ENCODE data around the gene CXCL5.

The CXCL5 gene
- long read RNA-seq, result 0 reads

DNA sequence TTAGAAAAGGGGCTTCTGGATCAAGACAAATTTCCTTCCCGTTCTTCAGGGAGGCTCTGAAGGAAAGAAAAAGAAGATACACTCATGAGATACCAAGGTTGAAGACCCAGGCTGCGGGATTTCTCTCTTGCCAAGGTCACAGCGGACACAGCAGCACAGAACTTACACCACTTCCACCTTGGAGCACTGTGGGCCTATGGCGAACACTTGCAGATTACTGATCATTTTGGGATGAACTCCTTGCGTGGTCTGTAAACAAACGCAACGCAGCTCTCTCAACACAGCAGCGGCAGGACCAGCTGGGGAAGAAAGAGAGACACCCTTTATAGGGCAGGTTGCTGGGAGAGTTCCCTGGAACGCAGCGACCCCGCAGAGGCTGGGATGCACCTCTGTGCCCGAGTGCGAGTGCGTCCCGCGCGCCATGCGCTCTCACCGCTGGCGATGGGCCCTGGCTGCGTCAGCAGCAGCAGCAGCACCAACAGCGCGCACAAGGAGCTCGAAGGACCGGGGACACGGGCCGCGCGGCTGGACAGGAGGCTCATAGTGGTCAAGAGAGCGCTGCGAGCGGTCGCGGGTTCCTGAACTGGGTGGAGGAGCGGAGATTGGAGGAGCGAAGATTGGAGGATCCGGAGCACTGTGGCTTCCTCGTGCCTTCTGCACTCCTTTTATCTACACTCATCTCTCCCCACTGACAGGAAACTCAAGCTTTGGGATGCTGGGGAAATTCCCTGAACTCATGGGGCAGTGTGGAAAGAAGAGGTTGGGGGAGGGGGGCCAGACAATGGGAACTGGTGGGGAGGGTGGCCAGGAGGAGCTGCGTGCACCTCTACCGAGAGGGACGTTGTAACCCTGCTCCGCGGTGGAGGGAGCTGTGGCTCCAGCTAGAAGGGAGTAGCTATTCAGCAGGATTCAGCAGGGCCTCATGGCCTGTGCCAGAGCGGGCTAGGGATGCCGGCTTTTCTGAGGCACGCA, at the start of gene CXCL5:
TSS of gene CXCL5 (minus strand) at position 638 of the 972 bp plus-strand sequence. CDS start at position 542, 96 bp downstream.
- no peak for DNase-seq (ENCODE audit: low read depth in 1 of 2, low spot score in 1 of 2)
- Histone ChIP-seq H3K27me3 (ENCODE audit: insufficient read depth, poor library complexity, severe bottlenecking) (peaks cover 4% of the 10 kb centered on the region), H3K27ac (replicated peaks) (no peak within 1 kb of the TSS), H3K4me3 (replicated peaks; ENCODE audit: insufficient read depth, low read length) (peak within 1 kb of the TSS; percentile 9; the same call in 1 of the 2 replicates)
- TF ChIP-seq SPI1 (IDR thresholded peaks at IDR 0.05; ENCODE audit: borderline replicate concordance, low read depth), result no peak
- no peak for TF ChIP-seq CTCF (IDR thresholded peaks at IDR 0.05; ENCODE audit: insufficient read depth, low read length)
- TF ChIP-seq POLR2AphosphoS5 (IDR thresholded peaks at IDR 0.05; ENCODE audit: low read depth), result no peak
- no peak for TF ChIP-seq GABPA (IDR thresholded peaks at IDR 0.05; ENCODE audit: low read depth)
- TF ChIP-seq, protein P1, sequence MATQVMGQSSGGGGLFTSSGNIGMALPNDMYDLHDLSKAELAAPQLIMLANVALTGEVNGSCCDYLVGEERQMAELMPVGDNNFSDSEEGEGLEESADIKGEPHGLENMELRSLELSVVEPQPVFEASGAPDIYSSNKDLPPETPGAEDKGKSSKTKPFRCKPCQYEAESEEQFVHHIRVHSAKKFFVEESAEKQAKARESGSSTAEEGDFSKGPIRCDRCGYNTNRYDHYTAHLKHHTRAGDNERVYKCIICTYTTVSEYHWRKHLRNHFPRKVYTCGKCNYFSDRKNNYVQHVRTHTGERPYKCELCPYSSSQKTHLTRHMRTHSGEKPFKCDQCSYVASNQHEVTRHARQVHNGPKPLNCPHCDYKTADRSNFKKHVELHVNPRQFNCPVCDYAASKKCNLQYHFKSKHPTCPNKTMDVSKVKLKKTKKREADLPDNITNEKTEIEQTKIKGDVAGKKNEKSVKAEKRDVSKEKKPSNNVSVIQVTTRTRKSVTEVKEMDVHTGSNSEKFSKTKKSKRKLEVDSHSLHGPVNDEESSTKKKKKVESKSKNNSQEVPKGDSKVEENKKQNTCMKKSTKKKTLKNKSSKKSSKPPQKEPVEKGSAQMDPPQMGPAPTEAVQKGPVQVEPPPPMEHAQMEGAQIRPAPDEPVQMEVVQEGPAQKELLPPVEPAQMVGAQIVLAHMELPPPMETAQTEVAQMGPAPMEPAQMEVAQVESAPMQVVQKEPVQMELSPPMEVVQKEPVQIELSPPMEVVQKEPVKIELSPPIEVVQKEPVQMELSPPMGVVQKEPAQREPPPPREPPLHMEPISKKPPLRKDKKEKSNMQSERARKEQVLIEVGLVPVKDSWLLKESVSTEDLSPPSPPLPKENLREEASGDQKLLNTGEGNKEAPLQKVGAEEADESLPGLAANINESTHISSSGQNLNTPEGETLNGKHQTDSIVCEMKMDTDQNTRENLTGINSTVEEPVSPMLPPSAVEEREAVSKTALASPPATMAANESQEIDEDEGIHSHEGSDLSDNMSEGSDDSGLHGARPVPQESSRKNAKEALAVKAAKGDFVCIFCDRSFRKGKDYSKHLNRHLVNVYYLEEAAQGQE (IDR thresholded peaks at IDR 0.05; ENCODE audit: insufficient replicate concordance, low read depth), result no peak

DNA sequence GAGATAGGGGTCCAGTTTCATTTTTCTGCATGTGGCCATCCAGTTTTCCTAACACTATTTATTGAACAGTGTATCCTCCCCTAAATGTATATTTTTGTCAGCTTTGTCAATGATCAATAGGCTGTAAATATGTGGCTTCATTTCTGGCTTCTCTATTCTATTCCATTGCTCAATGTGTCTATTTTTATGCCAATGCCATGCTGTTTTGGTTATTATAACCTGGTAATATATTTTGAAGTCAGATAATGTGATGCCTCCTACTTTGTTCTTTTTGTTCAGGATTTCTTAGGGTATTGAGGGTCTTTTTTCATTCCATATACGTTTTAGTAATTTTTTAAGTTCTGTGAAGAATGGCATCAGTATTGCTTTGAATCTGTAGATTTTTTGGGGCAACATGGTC, 48.7 kb upstream of the CXCL5 start:
- DNase-seq (ENCODE audit: low read depth in 1 of 2, low spot score in 1 of 2), result no peak
- no peak overlapping the region for H3K27ac ChIP-seq (replicated peaks)
- H3K27me3 ChIP-seq (ENCODE audit: insufficient read depth, poor library complexity, severe bottlenecking), result no peaks in the 10 kb centered on the region
- H3K4me3 ChIP-seq (replicated peaks; ENCODE audit: insufficient read depth, low read length), result no peak overlapping the region
- TF ChIP-seq GABPA (IDR thresholded peaks at IDR 0.05; ENCODE audit: low read depth) (no peak), POLR2AphosphoS5 (IDR thresholded peaks at IDR 0.05; ENCODE audit: low read depth) (no peak), CTCF (IDR thresholded peaks at IDR 0.05; ENCODE audit: insufficient read depth, low read length) (no peak), SPI1 (IDR thresholded peaks at IDR 0.05; ENCODE audit: borderline replicate concordance, low read depth) (no peak)
- TF ChIP-seq, protein P1 (IDR thresholded peaks at IDR 0.05; ENCODE audit: insufficient replicate concordance, low read depth), result no peak

- TF ChIP-seq CTCF (IDR thresholded peaks at IDR 0.05; ENCODE audit: insufficient read depth, low read length), result no peak
- Histone ChIP-seq H3K27me3 (ENCODE audit: insufficient read depth, poor library complexity, severe bottlenecking) (no peaks in the 10 kb centered on the region), H3K4me3 (replicated peaks; ENCODE audit: insufficient read depth, low read length) (no peak overlapping the region), H3K27ac (replicated peaks) (no peak overlapping the region)
- DNase-seq (ENCODE audit: low read depth in 1 of 2, low spot score in 1 of 2), result no peak
Measured at GRCh38 chr4:74045772-74046171, 47.3 kb upstream of the CXCL5 start.
